Body of pancreas (tissue), 4 donors: ENCODE data around the gene FIGN. TPM values are rescaled to one million over a fixed set of nuclear protein-coding genes. Genes with fewer than 3 reads are reported as not detected.

ENCODE experiments used
- ATAC-seq: fragments of 150-250 bp; one replicate; pipeline ENCODE4 v1.9.1; 2016
- DNase-seq, 4 donors: peaks; one replicate each; pipeline ENCODE4 v3.0.0-alpha.2; 2019
- H3K27ac ChIP-seq, 4 donors: fragments of 200-600 bp; sonication (generic); 1 replicate in 3 of 4; 2 replicates in 1 of 4; pipeline versions ENCODE4 v1.5.1 to v1.6.1; 2016 to 2019; ENCODE audit warnings: mild to moderate bottlenecking in 1 of 4, mixed read lengths in 1 of 4, moderate library complexity in 1 of 4
- H3K27me3 ChIP-seq, 2 donors: fragments of 200-600 bp; sonication (generic); one replicate each; pipeline ENCODE4 v1.6.0; 2016; ENCODE audit warnings: mild to moderate bottlenecking in 1 of 2
- H3K36me3 ChIP-seq, 2 donors: fragments of 200-600 bp; sonication (generic); replicated peaks in 1 of 2; 2 replicates each; pipeline ENCODE4 v1.5.1; 2016; ENCODE audit warnings: low read depth in 2 of 2; ENCODE audit not compliant: insufficient read depth in 1 of 2
- H3K4me1 ChIP-seq: fragments of 200-600 bp; sonication (generic); one replicate; pipeline ENCODE4 v1.6.0; 2016
- H3K4me3 ChIP-seq, 2 donors: fragments of 200-600 bp; sonication (generic); 1 replicate in 1 of 2; 2 replicates in 1 of 2; pipeline ENCODE4 v1.5.1; 2016 to 2019
- H3K9me3 ChIP-seq, 3 donors: fragments of 200-600 bp; sonication (generic); 1 replicate in 2 of 3; 2 replicates in 1 of 3; pipeline ENCODE4 v1.5.1; 2016
- POLR2A ChIP-seq, 3 donors: fragments of 450-650 bp; IDR thresholded peaks; one replicate each; pipeline ENCODE4 v1.6.1; 2016; ENCODE audit warnings: antibody characterized with exemption in 3 of 3, mild to moderate bottlenecking in 2 of 3
- WGBS, 2 donors: methylation state at CpG; one replicate each; pipeline ENCODE4 v1.1.5; 2017; 5-methylcytosine and 5-hydroxymethylcytosine counted together
- intact Hi-C: fragments of 100-400 bp; cut with DNase I; formaldehyde crosslinking; loops from one replicate; pipeline ENCODE4 v1.15.1; 2023
- total RNA-seq, 2 donors: library from RNA; depleted of rRNA; stranded (reverse); fragments of >200 nt; gene quantifications; one replicate each; pipeline ENCODE4 v1.1.0, GENCODE V29; 2016
- TF ChIP-seq, protein P1 (sequence below), 7 experiments: fragments of 450-650 bp in 4 of 7; fragments of 200-600 bp in 3 of 7; sonication (generic) in 3 of 7; IDR thresholded peaks; one replicate each; pipeline ENCODE4 v1.5.1; 2016 to 2019; ENCODE audit warnings: antibody characterized with exemption in 7 of 7

FIGN gene
- total RNA-seq, 2 donors from 2014 or later, result 3.4 to 4.0 TPM

- Histone ChIP-seq H3K27me3 (no peaks in the 10 kb centered on the region), H3K27ac (no peak overlapping the region), H3K9me3 (no peaks in the 10 kb centered on the region), H3K36me3 (no peaks in the 10 kb centered on the region), H3K4me1 (no peaks in the 10 kb centered on the region), H3K4me3 (no peak overlapping the region)
- ATAC-seq (no peak), DNase-seq (no peak)
- no peak for TF ChIP-seq POLR2A (IDR thresholded peaks at IDR 0.05)
- TF ChIP-seq, protein P1, sequence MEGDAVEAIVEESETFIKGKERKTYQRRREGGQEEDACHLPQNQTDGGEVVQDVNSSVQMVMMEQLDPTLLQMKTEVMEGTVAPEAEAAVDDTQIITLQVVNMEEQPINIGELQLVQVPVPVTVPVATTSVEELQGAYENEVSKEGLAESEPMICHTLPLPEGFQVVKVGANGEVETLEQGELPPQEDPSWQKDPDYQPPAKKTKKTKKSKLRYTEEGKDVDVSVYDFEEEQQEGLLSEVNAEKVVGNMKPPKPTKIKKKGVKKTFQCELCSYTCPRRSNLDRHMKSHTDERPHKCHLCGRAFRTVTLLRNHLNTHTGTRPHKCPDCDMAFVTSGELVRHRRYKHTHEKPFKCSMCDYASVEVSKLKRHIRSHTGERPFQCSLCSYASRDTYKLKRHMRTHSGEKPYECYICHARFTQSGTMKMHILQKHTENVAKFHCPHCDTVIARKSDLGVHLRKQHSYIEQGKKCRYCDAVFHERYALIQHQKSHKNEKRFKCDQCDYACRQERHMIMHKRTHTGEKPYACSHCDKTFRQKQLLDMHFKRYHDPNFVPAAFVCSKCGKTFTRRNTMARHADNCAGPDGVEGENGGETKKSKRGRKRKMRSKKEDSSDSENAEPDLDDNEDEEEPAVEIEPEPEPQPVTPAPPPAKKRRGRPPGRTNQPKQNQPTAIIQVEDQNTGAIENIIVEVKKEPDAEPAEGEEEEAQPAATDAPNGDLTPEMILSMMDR (IDR thresholded peaks at IDR 0.05), result no peak
- intact Hi-C loops, result no loop called here
- WGBS, 2 donors, result 78 to 82% methylated on average over 5 of the region's 5 CpGs
These were observed 71.2 kb downstream of the FIGN start for GRCh38 chr2:163664610-163665009.

DNA sequence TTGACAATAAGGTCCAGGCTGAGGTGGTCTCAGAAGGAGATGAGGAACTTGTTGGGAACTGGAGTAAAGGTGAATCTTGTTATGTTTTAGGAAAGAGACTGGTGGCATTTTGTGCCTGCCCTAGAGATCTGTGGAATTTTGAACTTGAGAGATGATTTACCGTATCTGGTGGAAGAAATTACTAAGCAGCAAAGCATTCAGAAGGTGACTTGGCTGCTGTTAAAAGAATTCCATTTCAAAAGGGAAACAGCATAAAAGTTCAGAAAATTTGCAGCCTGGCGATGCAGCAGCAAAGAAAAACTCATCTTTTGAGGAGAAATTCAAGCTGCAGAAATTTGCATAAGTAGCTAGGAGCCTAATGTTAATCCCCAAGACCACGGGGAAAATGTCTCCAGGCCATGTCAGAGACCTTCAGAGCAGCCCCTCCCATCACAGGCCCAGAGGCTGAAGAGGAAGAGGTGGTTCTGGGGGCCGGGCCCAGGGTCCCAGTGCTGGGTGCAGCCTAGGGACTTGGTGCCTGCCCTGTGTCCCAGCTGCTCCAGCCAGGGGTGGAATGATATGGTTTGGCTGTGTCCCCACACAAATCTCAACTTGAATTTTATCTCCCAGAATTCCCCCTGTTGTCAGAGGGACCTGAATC, 73.5 kb downstream of the FIGN start:
- no peak overlapping the region for H3K4me3 ChIP-seq
- ATAC-seq, result no peak
- no peaks in the 10 kb centered on the region for H3K9me3 ChIP-seq
- intact Hi-C loops, result no loop called here
- no peaks in the 10 kb centered on the region for H3K27me3 ChIP-seq
- no peaks in the 10 kb centered on the region for H3K4me1 ChIP-seq
- no peak overlapping the region for H3K27ac ChIP-seq
- H3K36me3 ChIP-seq, result no peaks in the 10 kb centered on the region
- 85 to 92% methylated on average over 4 of the region's 4 CpGs for WGBS, 2 donors
- no peak for DNase-seq
- TF ChIP-seq, protein P1 (IDR thresholded peaks at IDR 0.05), result no peak
- TF ChIP-seq POLR2A (IDR thresholded peaks at IDR 0.05), result no peak

- TF ChIP-seq POLR2A (IDR thresholded peaks at IDR 0.05), result no peak
- TF ChIP-seq, protein P1 (IDR thresholded peaks at IDR 0.05), result no peak
- no peaks in the 10 kb centered on the region for H3K4me1 ChIP-seq
- WGBS, 2 donors, result 91 to 98% methylated on average over 2 of the region's 2 CpGs
- no peak overlapping the region for H3K27ac ChIP-seq
- ATAC-seq, result no peak
- H3K9me3 ChIP-seq, result no peaks in the 10 kb centered on the region
- DNase-seq, result no peak
- no peaks in the 10 kb centered on the region for H3K27me3 ChIP-seq
- no peaks in the 10 kb centered on the region for H3K36me3 ChIP-seq
- H3K4me3 ChIP-seq, result no peak overlapping the region
- intact Hi-C loops, result no loop called here
These were observed 76.6 kb downstream of the FIGN start for GRCh38 chr2:163659224-163659623.

GRCh38 chr2:163658556-163658955, 77.3 kb downstream of the FIGN start:
- H3K4me3 ChIP-seq, result no peak overlapping the region
- no peaks in the 10 kb centered on the region for H3K36me3 ChIP-seq
- H3K27ac ChIP-seq, result no peak overlapping the region
- no peaks in the 10 kb centered on the region for H3K27me3 ChIP-seq
- DNase-seq (no peak), ATAC-seq (no peak)
- 56 to 59% methylated on average over 2 of the region's 2 CpGs for WGBS, 2 donors
- H3K4me1 ChIP-seq, result no peaks in the 10 kb centered on the region
- no peaks in the 10 kb centered on the region for H3K9me3 ChIP-seq
- intact Hi-C loops, result no loop called here
- no peak for TF ChIP-seq POLR2A (IDR thresholded peaks at IDR 0.05)
- TF ChIP-seq, protein P1 (IDR thresholded peaks at IDR 0.05), result no peak

GRCh38 chr2:163657281-163657656, 78.5 kb downstream of the FIGN start:
- Histone ChIP-seq H3K27ac (no peak overlapping the region), H3K4me3 (no peak overlapping the region), H3K9me3 (no peaks in the 10 kb centered on the region), H3K4me1 (no peaks in the 10 kb centered on the region), H3K36me3 (no peaks in the 10 kb centered on the region), H3K27me3 (no peaks in the 10 kb centered on the region)
- TF ChIP-seq, protein P1 (IDR thresholded peaks at IDR 0.05), result no peak
- TF ChIP-seq POLR2A (IDR thresholded peaks at IDR 0.05), result no peak
- ATAC-seq (no peak), DNase-seq (no peak)
- 84 to 86% methylated on average over 3 of the region's 3 CpGs for WGBS, 2 donors
- intact Hi-C loops, result no loop called here
